M059J (cell line): ENCODE data around the gene CD2BP2. TPM values are rescaled to one million over a fixed set of nuclear protein-coding genes. Genes with fewer than 3 reads are reported as not detected.
"Not testable (repeated sequence)": the region's sequence is repeated elsewhere in the genome, so short reads cannot be mapped to it uniquely, and the experiment has no call there.

Experiments
- DNase-seq: peaks from one replicate; pipeline ENCODE4 v3.0.0-alpha.2; 2012; ENCODE audit warnings: low read depth
- total RNA-seq: library from RNA; depleted of rRNA; stranded (reverse); fragments of >200 nt; shearing (Covaris generic); gene quantifications from 2 replicates; pipeline ENCODE4 v1.2.3, GENCODE V29; 2014; rRNA removed

The CD2BP2 gene
- total RNA-seq, 1 experiment from 2014 or later, result 64.7 TPM

GRCh38 chr16:30342751-30343490, 12.2 kb downstream of the CD2BP2 start:
- DNase-seq, result no peak

DNA sequence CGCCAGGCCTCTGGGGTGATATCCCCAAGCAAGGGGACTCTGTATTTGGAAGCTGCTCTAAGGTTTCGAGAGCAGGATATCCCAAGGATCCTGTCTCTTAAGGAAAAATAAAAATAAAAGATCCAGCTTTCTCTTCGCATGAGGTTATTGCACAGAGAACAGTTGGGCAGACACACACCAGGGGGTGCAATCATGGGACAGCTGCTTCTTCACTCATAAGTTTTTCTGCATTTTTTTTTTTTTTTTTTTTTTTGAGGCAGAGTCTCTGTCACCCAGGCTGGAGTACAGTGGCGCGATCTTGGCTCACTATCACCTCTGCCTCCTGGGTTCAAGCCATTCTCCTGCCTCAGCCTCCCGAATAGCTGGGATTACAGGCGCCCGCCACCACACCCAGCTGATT, 13.1 kb downstream of the CD2BP2 start:
- not testable (repeated sequence) for DNase-seq

- DNase-seq, result no peak
These were observed 14.5 kb downstream of the CD2BP2 start for GRCh38 chr16:30340621-30341020.

GRCh38 chr16:30338715-30339114, 16.4 kb downstream of the CD2BP2 start:
- not testable (repeated sequence) for DNase-seq

DNA sequence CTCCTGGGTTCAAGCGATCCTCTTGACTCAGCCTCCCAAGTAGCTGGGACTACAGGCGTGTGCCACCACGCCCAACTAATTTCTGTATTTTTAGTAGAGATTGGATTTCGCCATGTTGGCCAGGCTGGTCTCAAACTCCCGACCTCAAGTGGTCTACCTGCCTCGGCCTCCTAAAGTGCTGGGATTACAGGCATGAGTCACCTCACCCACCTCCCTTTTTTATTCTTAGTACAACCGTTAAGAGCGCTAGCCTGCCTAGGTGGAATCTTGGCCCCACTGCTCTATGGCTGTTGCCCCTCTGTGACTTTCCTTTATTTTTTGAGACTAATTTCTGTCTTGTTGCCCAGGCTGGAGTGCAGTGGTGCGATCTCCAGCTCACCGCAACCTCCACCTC, 17.1 kb downstream of the CD2BP2 start:
- DNase-seq, result not testable (repeated sequence)

GRCh38 chr16:30335598-30336474, 19.3 kb downstream of the CD2BP2 start:
- peak; percentile 77 for DNase-seq

DNA sequence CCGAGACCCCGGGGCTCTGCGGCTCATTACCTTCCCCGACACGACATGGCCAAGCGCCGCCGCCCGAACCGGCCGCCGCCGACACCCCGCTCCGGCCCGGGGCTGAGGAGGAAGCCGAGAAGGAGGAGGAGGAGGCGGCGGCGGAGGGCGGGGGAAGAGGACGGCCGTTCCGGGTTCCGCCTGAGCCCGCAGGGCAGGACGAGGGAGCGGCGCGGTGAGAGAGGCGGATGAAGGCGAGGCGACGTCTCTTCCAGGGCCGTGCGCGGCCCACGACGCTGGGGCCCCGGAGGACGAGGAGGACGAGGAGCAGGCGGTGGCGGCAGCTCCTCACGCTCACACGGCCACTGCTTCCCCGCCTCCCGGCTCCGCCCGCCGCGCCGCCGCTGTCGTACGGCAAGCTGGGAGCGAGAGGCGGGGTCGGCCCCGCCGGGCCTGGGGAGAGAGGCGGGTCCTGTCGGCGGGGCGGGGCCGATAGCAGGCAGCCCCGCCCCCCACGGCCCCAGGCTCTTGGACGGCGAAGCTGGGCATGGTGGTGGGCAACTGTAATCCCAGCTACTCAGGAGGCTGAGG, 20.0 kb downstream of the CD2BP2 start:
- peak; percentile 79 for DNase-seq

DNA sequence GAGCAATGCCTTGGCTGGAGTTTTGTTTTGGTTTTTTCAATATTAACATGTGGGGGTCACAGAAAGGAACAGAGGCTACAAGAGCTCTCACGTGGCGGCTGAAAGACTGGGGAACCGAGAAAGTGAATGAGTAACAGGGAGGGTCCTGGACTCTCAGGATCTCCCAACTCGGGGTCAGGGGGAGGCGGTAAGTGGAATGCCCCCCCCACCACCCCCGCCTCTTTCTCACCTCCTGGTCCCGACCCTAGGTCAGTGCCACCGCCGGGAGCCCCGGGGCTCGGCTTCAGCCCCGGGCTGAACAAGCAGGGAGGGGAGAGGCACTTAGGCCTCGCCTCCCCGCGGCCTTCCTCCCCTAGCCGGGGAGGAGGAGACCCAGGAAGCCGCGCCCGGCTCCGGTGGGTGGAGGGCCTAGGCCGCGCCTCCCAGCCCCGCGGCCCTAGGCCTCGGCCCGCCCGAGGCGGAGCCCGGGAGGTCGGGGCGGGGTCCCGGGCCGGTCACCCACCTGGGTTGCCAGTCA, 20.6 kb downstream of the CD2BP2 start:
- peak; percentile 84 for DNase-seq

DNA sequence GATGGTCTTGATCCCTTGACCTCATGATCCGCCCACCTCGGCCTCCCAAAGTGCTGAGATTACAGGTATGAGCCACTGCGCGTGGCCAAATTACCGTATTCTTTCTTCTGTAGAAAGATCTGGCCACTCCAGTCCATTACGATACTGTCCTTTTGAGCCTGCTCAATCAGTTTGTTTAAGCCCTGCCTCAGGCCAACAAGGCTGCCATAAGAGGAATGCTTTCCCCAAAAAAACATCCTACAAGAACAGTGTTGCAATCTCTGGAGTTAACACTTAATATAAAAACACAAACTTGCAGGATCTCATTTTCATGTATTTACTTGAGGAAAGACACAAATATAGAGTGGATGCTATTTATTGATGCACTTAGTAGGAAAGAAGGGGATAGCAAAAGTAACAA, 30.9 kb downstream of the CD2BP2 start:
- DNase-seq, result not testable (repeated sequence)

GRCh38 chr16:30318647-30319046, 36.5 kb downstream of the CD2BP2 start:
- not testable (repeated sequence) for DNase-seq

GRCh38 chr16:30310937-30311336, 44.2 kb downstream of the CD2BP2 start:
- not testable (repeated sequence) for DNase-seq

DNA sequence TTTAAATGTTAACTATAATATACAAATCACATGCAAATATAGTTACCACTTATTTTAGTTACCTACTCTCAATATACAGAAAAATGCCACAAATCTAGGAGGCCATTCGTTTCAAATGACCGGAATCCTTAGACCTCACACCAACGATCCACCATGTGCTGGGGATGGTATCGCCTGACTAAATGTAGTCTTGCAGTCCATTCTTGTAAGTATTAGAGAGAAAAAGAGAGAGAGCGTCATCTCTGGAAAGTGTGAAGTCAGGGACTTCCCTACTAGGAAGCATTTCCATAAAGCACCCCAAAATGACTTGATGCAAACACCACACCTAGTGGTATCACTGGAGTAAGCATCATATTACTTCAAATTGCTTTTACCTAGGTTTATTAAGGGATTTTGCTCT, 45.9 kb downstream of the CD2BP2 start:
- DNase-seq, result not testable (repeated sequence)

Other genes starting within 250 kb of the CD2BP2 start
- 0.52 and 1.8 TPM in 2 replicates for gene GDPD3, start 241.8 kb downstream of the CD2BP2 start, total RNA-seq
- 38.7 and 42.5 TPM in 2 replicates for gene MAPK3, start 232.1 kb downstream of the CD2BP2 start, total RNA-seq
- gene CORO1A, start 171.7 kb downstream of the CD2BP2 start, total RNA-seq, result 7.6 and 8.0 TPM in 2 replicates
- 397 and 526 TPM in 2 replicates for gene BOLA2B, start 161.6 kb downstream of the CD2BP2 start, total RNA-seq
- 46.2 and 48.2 TPM in 2 replicates for gene SLX1A, start 161.4 kb downstream of the CD2BP2 start, total RNA-seq
- 1.5 and 2.6 TPM in 2 replicates for gene SULT1A3, start 156.1 kb downstream of the CD2BP2 start, total RNA-seq
- gene NPIPB13, start 106.8 kb downstream of the CD2BP2 start, total RNA-seq, result 0.42 and 0.71 TPM in 2 replicates
- 25.6 and 45.1 TPM in 2 replicates for gene TBC1D10B, start 15.2 kb upstream of the CD2BP2 start, total RNA-seq
- gene MYL11, start 19.5 kb upstream of the CD2BP2 start, total RNA-seq, result not detected in 2 replicates
- 0.17 TPM in 1 of 2 replicates, not detected in the other for gene SEPTIN1, start 27.3 kb upstream of the CD2BP2 start, total RNA-seq
- gene ZNF48, start 40.1 kb upstream of the CD2BP2 start, total RNA-seq, result 5.9 and 10.6 TPM in 2 replicates
- 7.1 and 21.8 TPM in 2 replicates for gene ZNF771, start 52.3 kb upstream of the CD2BP2 start, total RNA-seq
- gene DCTPP1, start 74.7 kb upstream of the CD2BP2 start, total RNA-seq, result 32.2 and 42.9 TPM in 2 replicates
- gene SEPHS2, start 90.6 kb upstream of the CD2BP2 start, total RNA-seq, result 5.9 and 11.3 TPM in 2 replicates
- gene ITGAL, start 117.4 kb upstream of the CD2BP2 start, total RNA-seq, result not detected in 2 replicates
- 30.8 and 49.9 TPM in 2 replicates for gene ZNF768, start 171.3 kb upstream of the CD2BP2 start, total RNA-seq
- 3.1 and 7.5 TPM in 2 replicates for gene ZNF747, start 179.6 kb upstream of the CD2BP2 start, total RNA-seq
- gene ZNF764, start 203.1 kb upstream of the CD2BP2 start, total RNA-seq, result 3.8 and 9.4 TPM in 2 replicates
- 7.6 and 10.5 TPM in 2 replicates for gene ZNF688, start 216.4 kb upstream of the CD2BP2 start, total RNA-seq
- gene ZNF785, start 230.4 kb upstream of the CD2BP2 start, total RNA-seq, result 4.0 and 6.3 TPM in 2 replicates